ENCODE measurements around the gene BAIAP2L1.

Gene BAIAP2L1

GRCh38 chr7:98357751-98358161, 43.1 kb downstream of the BAIAP2L1 start:
- no peak for DNase-seq

GRCh38 chr7:98355250-98355538, 45.7 kb downstream of the BAIAP2L1 start:
- no peak for DNase-seq

GRCh38 chr7:98354511-98355249, 46.2 kb downstream of the BAIAP2L1 start:
- no peak for DNase-seq

GRCh38 chr7:98354052-98354451, 46.8 kb downstream of the BAIAP2L1 start:
- no peak for DNase-seq

- DNase-seq, result no peak
Observed at GRCh38 chr7:98352621-98353020, 48.3 kb downstream of the BAIAP2L1 start.

- no peak for DNase-seq
Observed at GRCh38 chr7:98351136-98351535, 49.8 kb downstream of the BAIAP2L1 start.

- no peak for DNase-seq
Observed at GRCh38 chr7:98348726-98349474, 52.0 kb downstream of the BAIAP2L1 start.

GRCh38 chr7:98346515-98347069, 54.3 kb downstream of the BAIAP2L1 start:
- DNase-seq, result no peak

GRCh38 chr7:98341106-98341505, 59.8 kb downstream of the BAIAP2L1 start:
- no peak for DNase-seq

- DNase-seq, result no peak
Observed at GRCh38 chr7:98339043-98339442, 61.8 kb downstream of the BAIAP2L1 start.

- no peak for DNase-seq
Observed at GRCh38 chr7:98338441-98338840, 62.4 kb downstream of the BAIAP2L1 start.

GRCh38 chr7:98335411-98335977, 65.4 kb downstream of the BAIAP2L1 start:
- DNase-seq, result no peak

- DNase-seq, result no peak
Observed at GRCh38 chr7:98334081-98334480, 66.8 kb downstream of the BAIAP2L1 start.

GRCh38 chr7:98330926-98331529, 69.9 kb downstream of the BAIAP2L1 start:
- DNase-seq, result no peak

- DNase-seq, result no peak
Observed at GRCh38 chr7:98329791-98330373, 71.0 kb downstream of the BAIAP2L1 start.

- no peak for DNase-seq
Observed at GRCh38 chr7:98329100-98329790, 71.6 kb downstream of the BAIAP2L1 start.

GRCh38 chr7:98324782-98325181, 76.1 kb downstream of the BAIAP2L1 start:
- DNase-seq, result no peak

GRCh38 chr7:98323597-98324322, 77.1 kb downstream of the BAIAP2L1 start:
- no peak for DNase-seq

GRCh38 chr7:98322331-98323270, 78.3 kb downstream of the BAIAP2L1 start:
- DNase-seq, result no peak

- no peak for DNase-seq
Observed at GRCh38 chr7:98321301-98321700, 79.6 kb downstream of the BAIAP2L1 start.

GRCh38 chr7:98319176-98319575, 81.7 kb downstream of the BAIAP2L1 start:
- DNase-seq, result no peak
